ENCODE results near the gene CRYBA4.

- no peak for TF ChIP-seq EZH2 (IDR thresholded peaks at IDR 0.05; ENCODE audit: low read depth, unreplicated experiment)
- TF ChIP-seq CTCF (conservative IDR thresholded peaks at IDR 0.05; ENCODE audit: low read depth in 2 of 2): no peak
- no peak for TF ChIP-seq EZH2phosphoT487 (IDR thresholded peaks at IDR 0.05; ENCODE audit: unreplicated experiment)
- TF ChIP-seq POLR2AphosphoS5 (IDR thresholded peaks at IDR 0.05; ENCODE audit: low read depth): no peak
- TF ChIP-seq, protein P1, sequence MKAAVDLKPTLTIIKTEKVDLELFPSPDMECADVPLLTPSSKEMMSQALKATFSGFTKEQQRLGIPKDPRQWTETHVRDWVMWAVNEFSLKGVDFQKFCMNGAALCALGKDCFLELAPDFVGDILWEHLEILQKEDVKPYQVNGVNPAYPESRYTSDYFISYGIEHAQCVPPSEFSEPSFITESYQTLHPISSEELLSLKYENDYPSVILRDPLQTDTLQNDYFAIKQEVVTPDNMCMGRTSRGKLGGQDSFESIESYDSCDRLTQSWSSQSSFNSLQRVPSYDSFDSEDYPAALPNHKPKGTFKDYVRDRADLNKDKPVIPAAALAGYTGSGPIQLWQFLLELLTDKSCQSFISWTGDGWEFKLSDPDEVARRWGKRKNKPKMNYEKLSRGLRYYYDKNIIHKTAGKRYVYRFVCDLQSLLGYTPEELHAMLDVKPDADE (IDR thresholded peaks at IDR 0.05): no peak
- no peak; the same call in 1 of the 2 replicates for TF ChIP-seq ZNF462 (CRISPR knock-in tag; IDR thresholded peaks at IDR 0.05)
- TF ChIP-seq CREB1 (CRISPR knock-in tag; IDR thresholded peaks at IDR 0.05; ENCODE audit: low read depth): no peak
- no peak for TF ChIP-seq ZNF114 (CRISPR knock-in tag; IDR thresholded peaks at IDR 0.05)
- no peak for TF ChIP-seq JUNB (IDR thresholded peaks at IDR 0.05; ENCODE audit: unreplicated experiment)
These were observed 39.3 kb downstream of the CRYBA4 start for GRCh38 chr22:26660961-26661578.

All from GM23338 (cell line).